ENCODE results near the gene PPFIA3.

PPFIA3 gene

DNA sequence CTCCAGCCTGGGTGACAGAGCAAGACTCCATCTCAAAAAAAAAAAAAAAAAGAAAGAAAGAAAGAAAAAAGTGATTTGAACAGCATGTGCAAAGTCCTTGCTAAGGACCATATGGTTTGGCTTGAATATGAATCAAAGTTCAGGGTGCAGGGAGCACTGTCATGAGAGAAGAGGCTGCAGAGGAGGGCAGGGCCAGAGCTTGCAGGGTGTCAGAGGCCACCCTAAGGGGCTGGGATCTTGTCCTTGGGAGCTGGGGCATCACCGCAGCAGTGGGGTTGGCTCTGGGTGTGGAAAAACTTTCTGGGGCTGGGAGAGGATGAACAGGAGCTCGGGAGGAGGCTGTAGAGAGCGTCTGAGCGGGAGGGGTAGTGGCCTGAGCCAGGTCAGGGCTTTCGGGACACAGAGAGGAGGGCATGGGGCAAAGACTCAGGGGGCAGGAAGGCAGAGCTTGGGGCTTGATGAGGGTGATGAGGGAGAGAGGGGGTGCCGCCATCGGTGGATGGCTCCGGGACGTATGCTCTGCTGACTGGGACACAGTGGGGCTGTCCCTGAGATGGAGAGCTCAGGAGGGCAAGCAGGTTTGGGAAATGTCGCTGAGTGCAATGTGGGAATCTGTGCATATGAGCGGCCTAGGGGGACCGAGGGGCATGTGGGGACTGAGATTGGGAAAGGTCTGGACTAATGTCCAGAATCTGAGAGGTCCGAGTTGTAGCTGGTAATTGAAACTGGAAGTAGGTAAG, 41.3 kb downstream of the PPFIA3 start:
- no peaks in the 10 kb centered on the region for H3K27me3 ChIP-seq (ENCODE audit: control insufficient read depth, insufficient read depth, low read length)
- no peaks in the 10 kb centered on the region for H3K9me3 ChIP-seq (ENCODE audit: control insufficient read depth, low read length)
- H3K27ac ChIP-seq: no peak overlapping the region
- H3K79me2 ChIP-seq: no peaks in the 10 kb centered on the region
- peaks cover 4% of the 10 kb centered on the region for H3K4me1 ChIP-seq
- TF ChIP-seq, protein P1, sequence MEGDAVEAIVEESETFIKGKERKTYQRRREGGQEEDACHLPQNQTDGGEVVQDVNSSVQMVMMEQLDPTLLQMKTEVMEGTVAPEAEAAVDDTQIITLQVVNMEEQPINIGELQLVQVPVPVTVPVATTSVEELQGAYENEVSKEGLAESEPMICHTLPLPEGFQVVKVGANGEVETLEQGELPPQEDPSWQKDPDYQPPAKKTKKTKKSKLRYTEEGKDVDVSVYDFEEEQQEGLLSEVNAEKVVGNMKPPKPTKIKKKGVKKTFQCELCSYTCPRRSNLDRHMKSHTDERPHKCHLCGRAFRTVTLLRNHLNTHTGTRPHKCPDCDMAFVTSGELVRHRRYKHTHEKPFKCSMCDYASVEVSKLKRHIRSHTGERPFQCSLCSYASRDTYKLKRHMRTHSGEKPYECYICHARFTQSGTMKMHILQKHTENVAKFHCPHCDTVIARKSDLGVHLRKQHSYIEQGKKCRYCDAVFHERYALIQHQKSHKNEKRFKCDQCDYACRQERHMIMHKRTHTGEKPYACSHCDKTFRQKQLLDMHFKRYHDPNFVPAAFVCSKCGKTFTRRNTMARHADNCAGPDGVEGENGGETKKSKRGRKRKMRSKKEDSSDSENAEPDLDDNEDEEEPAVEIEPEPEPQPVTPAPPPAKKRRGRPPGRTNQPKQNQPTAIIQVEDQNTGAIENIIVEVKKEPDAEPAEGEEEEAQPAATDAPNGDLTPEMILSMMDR (IDR thresholded peaks at IDR 0.05): no peak
- no peaks in the 10 kb centered on the region for H3K36me3 ChIP-seq (ENCODE audit: control insufficient read depth, insufficient read depth, low read length)
- H3K4me2 ChIP-seq (ENCODE audit: low read length): no peak overlapping the region
- no peak overlapping the region for H2AFZ ChIP-seq
- H3K9ac ChIP-seq: no peak overlapping the region
- no peak overlapping the region for H3K4me3 ChIP-seq (ENCODE audit: low read depth, low read length)

DNA sequence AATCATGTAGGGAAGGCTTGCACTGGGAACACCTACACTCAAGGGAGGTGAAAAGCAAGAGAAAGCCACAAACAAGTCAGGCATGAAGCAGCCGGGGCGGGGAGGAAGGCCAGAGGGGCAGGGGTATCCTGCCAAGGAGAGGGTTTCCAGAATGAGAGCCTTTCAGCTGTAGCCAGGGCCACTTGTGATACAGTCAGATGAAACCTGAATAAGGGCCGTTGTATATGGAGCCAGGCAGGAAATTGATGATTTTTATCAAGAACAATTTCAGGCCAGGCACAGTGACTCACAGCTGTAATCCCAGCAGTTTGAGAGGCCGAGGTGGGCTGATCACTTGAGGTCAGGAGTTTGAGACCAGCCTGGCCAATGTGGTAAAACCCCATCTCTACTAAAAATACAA, 42.6 kb downstream of the PPFIA3 start:
- Histone ChIP-seq H3K79me2 (no peaks in the 10 kb centered on the region), H3K36me3 (ENCODE audit: control insufficient read depth, insufficient read depth, low read length) (no peaks in the 10 kb centered on the region), H3K27ac (no peak overlapping the region), H2AFZ (no peak overlapping the region), H3K4me1 (peaks cover 4% of the 10 kb centered on the region), H3K4me2 (ENCODE audit: low read length) (no peak overlapping the region), H3K27me3 (ENCODE audit: control insufficient read depth, insufficient read depth, low read length) (no peaks in the 10 kb centered on the region), H3K9ac (no peak overlapping the region), H3K9me3 (ENCODE audit: control insufficient read depth, low read length) (no peaks in the 10 kb centered on the region), H3K4me3 (ENCODE audit: low read depth, low read length) (no peak overlapping the region)
- TF ChIP-seq, protein P1 (IDR thresholded peaks at IDR 0.05): no peak

DNA sequence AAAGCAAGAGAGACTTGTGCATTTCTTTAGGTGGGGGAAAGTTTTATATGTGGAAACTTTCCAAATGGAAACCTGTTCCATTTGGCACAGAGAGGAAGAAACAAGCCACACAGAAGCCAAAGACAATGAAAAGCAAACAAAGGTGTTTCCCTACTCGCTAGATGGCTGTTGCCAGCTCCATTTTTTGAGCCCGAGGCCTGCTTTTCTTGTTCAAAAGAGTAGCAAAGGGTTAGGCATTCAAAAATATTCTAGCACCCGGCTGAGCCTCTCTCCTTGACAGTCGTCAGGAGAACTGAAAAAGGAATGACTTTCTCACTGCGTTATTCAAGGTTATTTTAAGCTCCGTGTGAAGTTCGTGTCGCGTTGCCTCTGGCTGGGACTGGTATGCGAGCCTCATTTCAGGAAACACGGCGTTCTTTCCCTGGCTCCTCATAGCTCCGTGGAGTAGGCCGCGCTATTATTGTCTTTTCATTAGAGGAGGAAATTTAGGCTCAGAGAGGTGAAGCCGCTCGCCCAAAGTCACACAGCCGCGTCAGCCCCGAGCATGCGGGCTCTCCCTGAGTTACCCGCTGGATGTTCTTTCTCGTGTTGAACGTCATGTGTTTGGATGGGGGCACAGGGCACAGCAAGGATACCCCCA, 45.9 kb downstream of the PPFIA3 start:
- no peaks in the 10 kb centered on the region for H3K9me3 ChIP-seq (ENCODE audit: control insufficient read depth, low read length)
- TF ChIP-seq, protein P1 (IDR thresholded peaks at IDR 0.05): no peak
- H3K4me1 ChIP-seq: no peaks in the 10 kb centered on the region
- no peak overlapping the region for H3K9ac ChIP-seq
- no peaks in the 10 kb centered on the region for H3K27me3 ChIP-seq (ENCODE audit: control insufficient read depth, insufficient read depth, low read length)
- no peak overlapping the region for H3K4me3 ChIP-seq (ENCODE audit: low read depth, low read length)
- H3K36me3 ChIP-seq (ENCODE audit: control insufficient read depth, insufficient read depth, low read length): no peaks in the 10 kb centered on the region
- no peak overlapping the region for H3K4me2 ChIP-seq (ENCODE audit: low read length)
- no peaks in the 10 kb centered on the region for H3K79me2 ChIP-seq
- H3K27ac ChIP-seq: no peak overlapping the region
- H2AFZ ChIP-seq: no peak overlapping the region

DNA sequence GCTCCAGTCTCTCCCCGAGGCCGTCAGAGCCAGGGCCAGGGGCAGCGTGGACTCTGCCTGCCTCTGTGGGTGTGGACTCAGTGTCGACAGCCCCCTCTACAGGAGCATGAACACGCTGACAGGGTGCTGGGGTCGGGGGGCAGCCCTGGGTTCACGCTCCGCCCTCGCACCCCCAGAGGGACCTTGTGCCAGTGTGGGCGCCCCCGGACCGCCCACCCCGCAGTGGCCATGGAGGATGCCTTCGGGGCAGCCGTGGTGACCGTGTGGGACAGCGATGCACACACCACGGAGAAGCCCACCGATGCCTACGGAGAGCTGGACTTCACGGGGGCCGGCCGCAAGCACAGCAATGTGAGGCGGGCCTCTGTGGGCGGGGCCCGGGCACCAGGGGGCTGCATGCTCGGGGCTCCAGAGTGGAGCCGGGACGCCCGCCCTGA, 46.5 kb downstream of the PPFIA3 start:
- H3K27ac ChIP-seq: no peak overlapping the region

More for the DNA sequence above, 46.5 kb downstream of the PPFIA3 start:
- no peak overlapping the region for H2AFZ ChIP-seq
- H3K9ac ChIP-seq: no peak overlapping the region
- H3K4me2 ChIP-seq (ENCODE audit: low read length): no peak overlapping the region
- no peaks in the 10 kb centered on the region for H3K4me1 ChIP-seq
- H3K9me3 ChIP-seq (ENCODE audit: control insufficient read depth, low read length): no peaks in the 10 kb centered on the region
- no peaks in the 10 kb centered on the region for H3K36me3 ChIP-seq (ENCODE audit: control insufficient read depth, insufficient read depth, low read length)
- TF ChIP-seq, protein P1 (IDR thresholded peaks at IDR 0.05): no peak
- H3K27me3 ChIP-seq (ENCODE audit: control insufficient read depth, insufficient read depth, low read length): no peaks in the 10 kb centered on the region
- no peaks in the 10 kb centered on the region for H3K79me2 ChIP-seq
- no peak overlapping the region for H3K4me3 ChIP-seq (ENCODE audit: low read depth, low read length)
